8988T (cell line): Measurements from ENCODE around the gene ATF4.

Experiments used
- DNase-seq: peaks from one replicate; pipeline ENCODE4 v3.0.0; 2011

Gene ATF4

DNA sequence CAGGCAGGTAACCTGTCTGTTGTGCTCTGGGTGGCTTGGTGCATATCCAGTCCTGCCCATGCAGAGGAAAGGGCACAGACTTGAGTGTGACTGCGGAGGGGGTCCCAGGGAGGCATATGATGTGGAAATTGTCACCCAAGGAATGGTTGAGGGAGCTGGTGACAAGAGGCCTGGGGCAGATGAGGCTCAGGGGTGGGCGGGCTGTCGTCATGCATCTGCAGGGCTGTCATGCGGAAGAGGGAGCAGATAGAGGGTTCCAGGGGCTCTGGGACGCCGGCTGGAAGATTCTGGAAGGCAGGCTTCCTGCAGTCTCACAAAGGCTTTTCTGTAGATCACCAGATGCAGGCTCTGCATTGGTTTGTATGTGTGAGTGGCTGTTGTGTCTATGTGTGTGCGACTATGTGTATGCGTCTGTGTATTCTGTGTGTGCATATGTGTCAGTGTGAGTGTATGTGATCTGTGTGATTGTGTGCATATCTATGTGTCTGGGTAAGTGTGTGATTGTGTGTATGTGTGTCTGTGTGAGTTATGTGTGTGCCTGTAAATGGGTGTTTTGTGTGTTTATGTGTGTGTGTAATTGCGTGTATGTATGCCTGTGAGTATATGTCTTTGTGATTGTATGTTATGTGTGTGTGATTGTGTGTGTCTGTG is 42.6 kb downstream of the ATF4 start:
- no peak for DNase-seq

DNA sequence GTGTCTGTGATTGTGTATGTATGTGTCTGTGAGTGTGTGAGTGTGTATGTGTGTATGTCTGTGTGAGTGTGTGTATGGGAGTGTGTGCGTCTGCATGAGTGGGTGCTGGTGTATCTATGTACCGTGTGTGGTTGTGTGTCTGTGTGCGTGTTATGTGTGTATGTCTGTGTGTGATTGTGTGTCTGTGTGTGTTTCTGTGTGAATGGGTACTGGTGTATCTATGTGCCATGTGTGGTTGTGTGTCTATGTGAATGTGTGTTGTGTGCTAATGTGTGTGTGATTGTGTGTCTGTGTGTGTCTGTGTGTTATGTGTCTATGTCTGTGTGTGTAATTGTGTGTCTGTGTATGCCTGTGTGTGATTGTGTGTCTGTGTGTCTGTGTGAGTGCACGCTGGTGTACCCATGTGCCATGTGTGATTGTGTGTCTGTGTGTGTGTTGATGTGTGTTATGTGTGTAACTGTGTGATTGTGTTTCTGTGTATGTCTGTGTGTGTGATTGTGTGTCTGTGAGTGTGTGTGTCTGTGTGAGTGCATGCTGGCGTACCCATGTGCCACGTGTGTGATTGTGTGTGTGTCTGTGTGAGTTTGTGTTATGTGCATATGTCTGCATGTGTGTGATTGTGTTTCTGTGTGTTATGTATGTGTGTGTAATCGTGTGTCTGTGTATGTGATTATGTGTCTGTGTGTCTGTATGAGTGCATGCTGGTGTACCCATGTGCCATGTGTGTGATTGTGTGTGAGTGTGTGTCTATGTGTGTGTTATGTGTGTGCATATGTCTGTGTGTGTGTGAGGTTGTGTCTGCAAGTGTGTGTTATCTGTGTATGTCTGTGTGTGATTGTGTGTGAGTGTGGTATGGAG is 43.4 kb downstream of the ATF4 start:
- no peak for DNase-seq

- no peak for DNase-seq
Observed at GRCh38 chr22:39565414-39565944, 45.1 kb downstream of the ATF4 start.

DNA sequence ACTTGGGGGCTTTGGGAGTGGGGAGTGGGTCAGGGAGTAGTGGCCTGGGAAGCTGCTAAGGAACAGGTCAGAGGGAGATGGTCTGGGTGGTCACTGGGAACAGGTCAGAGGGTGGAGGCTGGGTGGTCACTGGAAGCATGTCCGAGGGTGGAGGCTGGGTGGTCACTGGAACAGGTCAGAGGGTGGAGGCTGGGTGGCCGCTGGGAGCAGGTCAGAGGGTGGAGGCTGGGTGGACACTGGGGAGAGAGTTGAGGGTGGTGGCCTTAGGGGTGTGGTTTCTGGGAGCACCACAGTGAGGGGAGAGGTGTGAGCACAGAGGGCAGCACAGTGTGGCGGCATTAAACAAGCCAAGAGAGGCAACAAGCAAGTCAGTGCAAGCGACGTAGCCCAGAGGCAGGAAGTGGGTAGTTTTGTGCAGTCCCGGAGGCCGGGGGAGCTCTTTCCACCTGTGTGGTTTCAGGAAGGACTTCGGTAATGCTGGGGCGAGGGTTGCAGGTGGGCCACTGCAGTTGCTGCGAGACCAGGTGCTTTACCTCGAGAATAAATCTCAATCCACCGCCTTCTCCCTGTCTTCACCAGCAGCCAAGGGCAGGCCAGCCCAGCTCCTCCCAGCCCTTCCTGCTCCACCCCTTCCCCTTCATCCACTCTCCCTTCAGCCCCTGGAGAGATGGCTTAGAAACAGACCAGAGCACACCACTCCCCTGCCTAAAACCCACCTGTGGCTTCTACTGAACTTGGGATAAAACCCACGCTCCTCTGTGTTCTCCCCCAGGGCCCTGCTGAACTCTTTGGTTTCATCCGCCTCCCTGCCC is 47.0 kb downstream of the ATF4 start:
- no peak for DNase-seq

DNA sequence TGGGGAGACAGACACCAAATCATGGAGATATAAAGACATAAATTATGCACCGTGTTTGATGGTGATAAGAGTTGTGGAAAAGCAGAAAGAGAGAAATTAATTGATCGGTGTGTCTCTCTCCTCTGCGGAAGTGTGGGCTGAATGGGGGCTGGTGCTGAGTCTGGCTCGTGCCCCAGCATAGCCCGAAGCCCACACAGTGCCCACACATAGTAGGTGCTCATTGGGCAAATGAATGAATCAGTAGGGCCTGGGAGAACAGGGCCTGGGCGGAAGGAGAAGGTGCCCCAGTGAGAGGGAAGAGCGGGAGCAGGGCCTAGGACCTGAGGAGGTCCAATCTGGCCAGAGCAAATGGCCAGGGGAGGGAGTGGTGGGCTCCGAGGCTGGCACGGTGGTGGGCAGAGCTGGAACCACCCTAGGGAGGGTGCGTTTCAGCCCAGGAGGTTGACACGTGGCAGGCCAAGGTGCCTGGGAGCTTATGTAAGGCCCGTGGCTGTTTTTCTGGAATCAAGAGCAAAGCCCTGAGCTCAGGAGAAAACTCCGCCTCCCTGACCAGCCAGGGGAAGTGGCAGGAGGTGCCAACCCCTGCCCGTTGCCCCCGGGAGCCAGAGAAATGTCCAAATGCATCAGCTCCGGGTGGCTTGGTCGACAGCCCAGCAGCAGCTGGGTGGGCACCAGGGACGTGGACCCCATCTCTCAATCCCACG is 48.1 kb downstream of the ATF4 start:
- no peak for DNase-seq

- DNase-seq = no peak
Observed at GRCh38 chr22:39569066-39569465, 48.7 kb downstream of the ATF4 start.

GRCh38 chr22:39570226-39570625 is 49.9 kb downstream of the ATF4 start:
- no peak for DNase-seq

DNA sequence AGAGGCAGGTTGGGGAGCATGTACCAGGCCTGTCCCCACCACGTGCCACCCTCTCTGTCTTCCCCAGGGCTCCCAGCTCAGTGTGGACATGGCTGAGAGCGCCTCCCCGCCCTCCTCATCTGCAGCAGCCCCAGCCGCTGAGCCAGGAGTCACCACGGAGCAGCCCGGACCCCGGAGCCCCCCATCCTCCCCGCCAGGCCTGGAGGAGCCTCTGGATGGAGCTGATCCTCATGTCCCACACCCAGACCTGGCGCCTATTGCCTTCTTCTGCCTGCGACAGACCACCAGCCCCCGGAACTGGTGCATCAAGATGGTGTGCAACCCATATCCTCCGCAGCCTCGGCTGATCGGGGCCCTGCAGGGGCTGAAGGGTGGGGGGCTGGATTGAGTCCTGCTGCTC is 50.3 kb downstream of the ATF4 start, which contains the start of gene CACNA1I:
Gene CACNA1I, plus strand, starts transcription at position 89 of the 400 bp plus-strand sequence. Its CDS starts 0 bp downstream, at position 89.
- no peak for DNase-seq

- no peak for DNase-seq
Observed at GRCh38 chr22:39571538-39571937, 51.2 kb downstream of the ATF4 start.
